OCI-LY3 (cell line): ENCODE data around the gene SLC4A4.

ENCODE experiments used
- CTCF ChIP-seq: fragments of 200-600, 300-600 bp; sonication (generic); IDR thresholded peaks from 2 replicates; pipeline ENCODE4 v1.5.1; 2014; ENCODE audit warnings: antibody characterized with exemption, low read length, low read depth
- EZH2phosphoT487 ChIP-seq: fragments of 200-600 bp; shearing (Covaris generic); IDR thresholded peaks from 2 replicates; pipeline ENCODE4 v1.6.1; 2018; ENCODE audit warnings: antibody characterized with exemption, mixed run types, low read depth

GRCh38 chr4:71566856-71567255 lies 228.0 kb downstream of the SLC4A4 start:
- no peak for TF ChIP-seq CTCF
- no peak for TF ChIP-seq EZH2phosphoT487
